NCI-H82 treated with DMSO at 0.1 percent for 48 hours (cell line): Measurements from ENCODE around the gene ZGRF1.
"Not testable (repeated sequence)": the region's sequence is repeated elsewhere in the genome, so short reads cannot be mapped to it uniquely, and the experiment has no call there.

ENCODE experiments used
- DNase-seq: peaks from one replicate; lab custom pipeline; 2025; ENCODE audit not compliant: unreplicated experiment; lab: John Stamatoyannopoulos, UW

ZGRF1 gene

DNA sequence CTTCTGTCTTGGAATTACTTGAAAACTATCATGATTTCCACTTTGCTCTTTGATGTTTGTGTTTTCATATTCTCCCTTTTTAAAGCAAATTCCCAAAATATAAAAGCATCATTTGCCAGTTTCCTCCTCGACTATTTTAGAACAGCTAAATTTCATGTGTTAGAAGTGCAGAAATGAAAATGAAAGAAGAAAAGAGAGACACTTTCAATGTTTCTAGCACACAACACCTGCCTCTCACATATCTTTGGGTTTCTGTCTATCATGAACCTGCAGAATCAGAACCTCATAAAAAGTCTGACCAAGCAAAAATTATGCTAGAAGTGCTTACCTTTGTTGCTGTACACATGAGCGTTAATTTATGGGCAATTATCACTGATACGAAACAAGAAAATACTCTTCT, 118.8 kb downstream of the ZGRF1 start:
- no peak for DNase-seq

DNA sequence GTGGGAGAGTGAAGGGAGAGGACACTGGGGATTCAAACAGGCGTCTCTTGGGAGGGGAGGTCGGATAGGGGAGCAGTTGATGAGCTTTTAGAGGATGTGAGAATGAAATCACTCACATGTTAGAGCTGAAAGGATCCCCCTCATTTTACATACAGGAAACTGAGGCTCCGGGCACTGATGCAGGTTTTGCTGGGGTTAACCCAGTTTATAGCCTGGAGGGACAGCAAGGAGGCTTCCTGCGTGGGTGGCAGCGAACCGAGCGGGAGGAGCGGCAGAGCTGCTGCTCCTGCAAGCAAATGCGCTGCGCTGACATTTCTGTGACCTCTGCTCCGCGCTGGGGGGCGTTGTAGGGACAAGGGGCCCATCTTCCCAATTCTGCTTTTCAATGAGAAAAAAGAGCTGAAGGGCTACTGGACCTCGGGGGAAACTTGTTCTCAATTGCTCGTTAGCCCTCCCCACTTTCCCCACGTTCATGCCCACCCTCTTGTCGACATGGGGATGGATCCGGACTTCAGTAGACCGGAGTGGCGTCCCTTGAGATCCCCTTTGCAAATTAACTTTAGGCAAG, 119.6 kb downstream of the ZGRF1 start:
- no peak for DNase-seq

DNA sequence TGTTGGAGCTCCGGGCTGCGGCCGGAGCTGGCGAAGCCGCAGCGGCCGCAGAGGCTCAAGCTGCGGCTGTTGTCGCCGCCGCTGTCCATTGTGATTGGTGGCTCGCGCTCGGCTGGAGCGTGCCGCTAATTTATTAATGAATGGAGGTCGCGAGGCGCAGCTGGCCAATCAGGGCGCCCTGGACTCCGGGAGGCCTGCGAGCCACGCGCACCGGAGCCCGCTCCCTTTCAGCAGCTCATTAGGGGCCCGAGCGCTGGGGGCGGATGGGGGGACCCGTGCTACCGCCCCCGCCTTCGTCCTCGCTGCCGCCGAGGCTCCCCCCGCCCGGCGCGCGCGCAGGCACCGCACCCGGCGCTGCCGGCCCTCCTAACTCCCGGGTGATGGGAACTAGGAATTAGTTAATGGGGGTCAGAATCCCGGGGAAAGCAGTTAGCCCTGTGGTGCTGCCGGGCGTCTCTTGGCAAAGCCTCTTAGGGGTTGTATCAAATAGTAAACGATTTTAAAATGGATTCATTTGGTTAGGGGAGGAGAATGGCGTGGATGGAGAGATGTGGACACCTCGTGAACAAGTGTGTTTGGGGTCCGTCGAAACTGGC, 120.1 kb downstream of the ZGRF1 start:
- DNase-seq = peak; percentile 37

DNA sequence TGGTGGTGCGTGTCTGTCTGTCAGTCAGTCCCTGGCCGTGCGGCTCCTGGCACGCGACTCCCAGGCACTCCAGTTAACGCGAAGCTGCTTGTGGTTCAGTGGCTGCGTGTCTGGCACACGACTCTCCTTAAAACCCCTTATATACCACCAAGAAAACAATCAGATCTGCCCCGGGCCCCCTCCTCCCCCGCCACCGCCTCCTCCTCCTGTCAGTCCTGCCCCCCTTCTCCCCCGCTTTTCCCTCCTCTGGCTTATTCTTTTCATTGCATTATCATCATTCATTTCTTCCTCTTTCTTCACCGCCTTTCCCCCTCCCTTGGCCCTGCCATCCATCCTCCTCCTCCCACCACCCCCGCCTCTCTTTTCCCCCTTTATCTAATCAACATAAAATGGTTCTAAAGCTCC, 120.6 kb downstream of the ZGRF1 start, which contains the start of gene NEUROG2:
TSS of gene NEUROG2 (minus strand) at position 115 of the 405 bp plus-strand sequence. CDS start 705 bp downstream, outside the sequence.
- DNase-seq = no peak

DNA sequence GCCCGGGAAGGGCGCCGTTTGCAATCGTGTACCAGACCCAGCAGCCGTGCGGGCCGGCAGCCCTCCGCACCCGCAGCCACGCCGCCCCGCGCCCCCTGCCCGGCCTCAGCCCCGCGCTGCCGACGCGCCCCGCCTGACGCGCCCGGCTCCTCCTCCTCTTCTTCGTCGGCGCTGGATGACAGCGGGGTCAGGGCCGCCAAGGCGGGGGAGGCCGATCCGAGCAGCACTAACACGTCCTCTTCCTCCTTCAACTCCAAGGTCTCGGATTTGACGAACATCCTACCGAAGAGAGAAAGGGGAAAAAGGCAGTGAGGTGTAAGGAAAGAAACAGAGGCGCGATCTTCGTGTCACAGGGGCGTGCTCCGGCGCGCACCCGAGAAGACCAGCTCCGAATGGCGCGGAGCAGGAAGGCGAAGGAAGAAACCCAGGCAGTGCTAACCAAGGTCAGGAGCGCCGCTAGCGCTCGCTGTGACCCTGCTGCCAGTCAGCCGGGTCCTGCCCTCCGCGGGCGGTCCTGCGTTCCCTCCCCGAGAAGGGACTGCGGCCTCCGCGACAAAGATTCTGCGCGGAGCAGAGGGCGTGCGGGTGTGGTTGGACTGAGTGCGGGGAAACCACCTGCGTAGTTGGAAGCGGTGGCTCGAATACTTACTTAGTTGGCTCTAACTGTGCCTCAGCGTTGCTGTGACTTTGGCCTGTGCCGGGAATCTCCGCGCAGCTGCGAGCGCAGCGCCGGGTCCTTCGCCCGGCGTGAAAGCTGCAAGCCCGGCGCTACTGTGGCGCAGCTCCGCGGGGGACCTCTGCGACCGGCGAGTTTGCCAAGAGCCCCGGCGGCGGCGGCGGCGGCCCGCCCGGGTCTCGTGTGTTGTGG, 121.3 kb downstream of the ZGRF1 start:
- DNase-seq = peak; percentile 28

DNA sequence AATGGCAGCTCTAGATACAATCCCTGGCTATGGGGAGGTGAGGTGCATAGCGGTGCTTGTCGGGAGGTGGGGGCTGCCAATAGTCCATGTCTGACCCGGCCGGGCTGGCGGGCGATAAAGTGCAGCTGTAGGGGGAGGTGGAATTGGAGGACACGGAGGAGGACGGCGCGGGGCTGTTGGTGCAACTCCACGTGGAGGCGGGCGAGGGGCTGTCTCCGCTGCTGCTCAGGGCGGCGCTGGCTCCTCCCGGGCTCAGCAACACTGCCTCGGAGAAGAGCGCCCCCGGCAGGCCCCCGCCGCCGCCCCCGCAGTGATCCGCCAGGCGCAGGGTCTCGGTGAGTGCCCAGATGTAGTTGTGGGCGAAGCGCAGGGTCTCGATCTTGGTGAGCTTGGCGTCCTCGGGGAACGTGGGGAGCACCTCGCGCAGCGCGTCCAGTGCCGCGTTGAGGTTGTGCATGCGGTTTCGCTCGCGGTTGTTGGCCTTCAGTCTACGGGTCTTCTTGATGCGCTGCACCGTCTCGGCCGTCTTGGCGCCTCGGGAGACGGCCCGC, 122.0 kb downstream of the ZGRF1 start:
- no peak for DNase-seq

DNA sequence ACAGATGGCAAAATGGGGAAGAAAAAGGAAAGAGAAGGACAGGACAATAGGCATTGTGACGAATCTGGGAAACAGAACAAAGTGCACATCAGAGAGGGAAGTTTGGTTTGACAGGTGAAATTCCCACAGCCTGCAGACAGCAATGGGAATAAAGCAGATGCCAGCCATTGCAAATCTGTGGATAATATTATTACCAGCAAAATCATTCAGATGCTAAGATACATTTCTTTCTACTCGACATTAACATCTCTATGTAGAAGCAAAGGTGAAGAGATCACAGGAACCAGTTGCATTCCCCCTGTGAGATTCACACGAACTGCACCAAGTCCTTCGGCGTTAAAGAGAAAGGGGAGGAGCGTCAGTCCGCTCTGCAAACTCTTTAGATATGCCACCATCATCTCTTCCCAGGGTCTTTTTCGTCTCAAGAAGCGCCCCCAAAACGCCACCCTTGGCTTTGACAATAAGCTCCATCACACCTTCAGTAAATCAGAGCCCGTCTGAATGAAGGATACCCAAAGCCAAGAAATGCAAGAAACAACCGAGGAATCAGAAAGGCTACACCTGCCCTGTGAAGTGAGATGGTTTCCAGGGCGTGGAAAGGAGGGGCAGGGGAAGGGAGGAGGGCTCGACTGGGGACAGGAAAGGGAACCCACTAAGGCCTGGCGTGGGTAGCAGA, 122.6 kb downstream of the ZGRF1 start:
- peak; percentile 12 for DNase-seq

DNA sequence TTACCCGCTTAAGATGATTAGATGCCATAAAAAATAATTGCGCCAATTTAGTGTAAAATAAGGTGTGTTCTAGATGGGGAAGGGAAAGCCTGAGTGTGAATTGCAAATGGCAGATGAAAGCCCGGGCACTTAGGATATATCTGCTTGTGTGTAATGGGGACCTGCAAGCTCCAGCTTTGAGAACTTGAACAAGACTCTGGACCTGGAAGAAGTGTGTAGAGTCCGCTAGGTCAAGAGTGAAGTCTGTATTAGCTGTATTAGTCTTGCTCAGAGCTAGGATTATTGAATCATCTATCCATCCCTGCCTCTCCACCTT, 124.9 kb downstream of the ZGRF1 start:
- DNase-seq = no peak

DNA sequence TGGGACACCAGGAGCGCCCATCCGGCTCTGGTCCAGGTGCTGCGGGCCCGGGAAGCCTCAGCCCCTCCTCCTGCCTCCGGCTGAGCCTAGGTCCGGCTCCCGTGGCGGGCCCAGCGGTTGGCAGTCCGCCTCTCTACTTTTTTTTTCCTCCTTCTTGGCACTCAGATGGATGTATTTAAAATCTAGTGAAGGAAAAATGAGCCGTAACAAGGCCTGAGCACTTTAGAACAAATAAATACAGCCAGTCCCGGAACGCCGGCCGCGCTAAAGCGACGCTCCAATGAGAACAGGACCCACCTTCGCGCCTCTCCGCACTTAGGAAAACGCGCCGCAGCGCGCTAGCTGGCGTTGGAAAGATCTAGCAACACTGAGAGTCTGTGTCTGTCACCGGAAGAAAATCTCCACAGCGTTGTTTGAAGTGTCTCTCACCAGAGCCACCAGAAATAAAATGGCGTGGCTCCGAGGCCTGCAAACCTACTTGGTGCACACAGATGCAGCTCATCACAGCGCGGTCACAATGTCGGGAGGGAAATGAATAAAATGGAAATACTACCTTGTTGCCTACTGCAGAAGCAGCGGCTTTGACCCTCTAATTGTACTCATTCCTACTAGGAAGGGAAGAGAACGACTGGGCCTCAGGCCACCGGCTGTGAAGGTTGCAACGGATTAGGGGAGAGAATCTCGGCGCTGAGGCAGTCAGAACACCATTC, 125.5 kb downstream of the ZGRF1 start:
- no peak for DNase-seq

DNA sequence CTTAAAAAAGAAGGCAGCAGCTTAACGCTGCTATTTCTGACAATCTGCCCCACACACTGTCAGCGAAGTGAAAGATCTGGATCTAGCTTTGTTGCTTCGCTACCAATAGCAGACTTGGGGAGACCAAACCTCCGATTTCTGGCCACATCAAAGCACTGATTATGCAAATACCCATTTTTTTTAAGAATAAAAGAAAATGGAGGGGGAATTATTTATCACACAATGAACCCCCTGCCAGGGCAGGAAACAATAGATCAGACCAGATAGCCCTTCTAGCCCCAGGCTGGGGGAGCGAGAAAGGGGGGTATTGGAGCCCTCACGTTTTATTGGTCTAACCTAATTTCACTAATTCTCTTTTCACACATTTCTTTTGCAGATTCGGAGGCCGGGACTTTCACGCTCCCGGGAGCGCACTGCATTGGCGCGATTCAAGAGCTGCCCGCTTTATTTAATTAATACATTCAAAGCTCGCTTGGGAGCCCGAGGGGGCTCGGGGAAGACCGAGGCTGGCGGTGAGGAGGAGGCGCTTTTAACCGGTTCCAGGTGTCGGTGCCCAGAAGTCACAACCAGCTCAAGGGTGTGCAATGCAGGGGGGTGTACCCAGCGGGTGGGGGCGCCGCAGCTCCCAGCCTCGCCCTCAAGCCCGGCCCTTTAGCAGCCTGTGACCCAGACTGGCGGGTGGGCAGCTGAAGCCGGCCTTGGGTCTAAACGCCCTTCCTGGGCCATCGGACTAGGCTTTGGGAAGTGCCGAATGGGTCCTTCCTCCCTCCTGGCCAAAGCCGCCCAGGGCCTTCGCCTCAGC, 126.2 kb downstream of the ZGRF1 start:
- DNase-seq = no peak

DNA sequence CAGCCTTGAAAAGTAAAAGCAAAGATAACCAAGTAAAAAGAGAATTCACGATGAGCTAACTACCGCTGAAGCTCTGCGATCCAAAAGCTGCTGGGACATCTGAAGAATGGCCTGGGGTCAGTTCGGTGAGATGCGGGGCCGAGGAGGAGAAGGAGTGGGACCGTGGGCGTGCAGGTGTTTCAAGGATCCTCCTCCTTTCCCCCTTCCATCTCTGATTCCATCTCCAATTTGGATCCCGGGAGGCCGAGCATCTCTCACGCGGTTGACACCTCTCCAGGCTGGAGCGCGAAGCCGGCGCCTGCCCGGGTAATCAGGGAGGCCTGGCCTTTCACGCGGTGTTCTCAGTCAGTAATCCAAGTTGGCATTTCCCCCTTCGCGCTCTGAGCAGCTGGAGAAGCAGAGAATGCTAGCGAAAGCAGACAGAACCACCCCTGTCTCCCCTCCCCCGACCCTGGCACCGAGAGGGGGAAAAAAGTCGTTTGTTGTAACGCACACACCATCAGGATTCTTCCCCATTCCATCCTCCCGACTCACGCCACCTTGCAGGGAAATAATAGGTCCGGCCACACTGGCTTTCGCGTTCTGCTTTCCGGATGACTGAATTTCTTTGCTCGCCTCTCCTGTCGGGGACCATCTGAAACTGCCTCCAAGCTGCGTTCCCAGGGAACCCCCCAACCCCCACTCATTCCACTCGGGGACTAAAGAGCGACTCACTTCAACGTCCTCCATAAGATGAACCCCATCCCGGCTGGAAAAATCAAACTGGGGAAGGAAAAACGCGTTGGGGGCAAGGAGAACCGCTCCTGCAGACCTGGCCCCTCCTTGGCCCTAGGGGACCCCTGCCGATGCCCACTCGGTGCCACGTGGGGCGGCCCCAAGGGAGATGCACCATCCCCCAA, 127.2 kb downstream of the ZGRF1 start:
- DNase-seq = no peak

DNA sequence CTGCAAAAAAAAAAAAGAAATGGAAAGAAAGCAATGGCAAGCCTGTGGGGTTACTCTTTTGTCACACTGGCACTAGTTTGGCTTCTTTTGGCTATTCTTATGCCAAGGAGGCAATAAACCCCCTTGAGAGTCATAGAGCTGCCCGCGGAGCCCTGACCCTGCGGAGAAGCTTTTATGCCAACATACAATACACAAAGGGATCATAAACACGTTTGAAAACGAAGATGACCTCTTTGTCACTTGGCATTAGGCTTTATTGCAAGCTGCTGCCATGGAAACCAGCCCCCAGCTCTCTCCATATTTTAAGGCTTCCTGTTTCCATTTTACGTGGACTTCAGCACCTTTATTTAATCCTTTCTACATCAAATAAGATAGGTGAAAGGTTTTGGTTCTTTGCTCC, 128.4 kb downstream of the ZGRF1 start:
- DNase-seq = no peak

DNA sequence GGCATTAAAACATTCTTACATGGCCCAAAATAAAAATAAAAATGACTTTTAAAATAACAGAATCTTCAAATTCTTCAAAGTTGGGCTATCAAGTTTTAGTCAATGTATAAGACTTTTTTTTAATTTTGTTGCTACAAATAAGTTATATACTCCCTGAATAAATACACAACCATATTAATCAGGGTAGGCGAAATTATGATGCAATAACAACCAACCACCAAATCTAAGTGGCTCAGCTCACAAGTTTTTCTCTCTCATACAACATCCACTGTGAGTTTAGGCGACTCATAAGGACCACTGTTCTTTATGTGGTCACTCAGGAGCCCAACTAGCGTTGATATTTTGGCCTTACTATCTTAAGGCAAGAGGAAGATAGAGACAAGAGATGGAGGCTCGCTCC, 131.9 kb downstream of the ZGRF1 start:
- no peak for DNase-seq

DNA sequence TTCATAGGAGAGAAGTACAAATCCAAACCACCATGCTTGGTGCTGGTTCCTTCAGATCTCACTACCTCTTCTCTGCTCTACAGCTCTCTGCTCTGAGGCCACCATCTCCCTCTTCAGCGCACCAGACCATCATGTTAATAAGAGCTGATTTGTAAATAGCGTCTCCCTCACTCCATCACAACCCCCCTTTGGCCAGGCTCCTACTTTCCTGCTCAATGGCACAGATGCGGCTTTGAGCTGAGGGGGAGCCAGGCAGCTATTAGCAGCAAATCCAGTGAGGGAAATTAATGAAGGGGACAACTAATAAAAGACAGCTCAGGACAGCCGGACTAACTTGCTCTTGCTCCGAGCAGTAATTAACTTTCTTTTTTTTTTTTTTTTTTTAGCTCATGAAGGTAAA, 133.8 kb downstream of the ZGRF1 start:
- peak; percentile 39 for DNase-seq

DNA sequence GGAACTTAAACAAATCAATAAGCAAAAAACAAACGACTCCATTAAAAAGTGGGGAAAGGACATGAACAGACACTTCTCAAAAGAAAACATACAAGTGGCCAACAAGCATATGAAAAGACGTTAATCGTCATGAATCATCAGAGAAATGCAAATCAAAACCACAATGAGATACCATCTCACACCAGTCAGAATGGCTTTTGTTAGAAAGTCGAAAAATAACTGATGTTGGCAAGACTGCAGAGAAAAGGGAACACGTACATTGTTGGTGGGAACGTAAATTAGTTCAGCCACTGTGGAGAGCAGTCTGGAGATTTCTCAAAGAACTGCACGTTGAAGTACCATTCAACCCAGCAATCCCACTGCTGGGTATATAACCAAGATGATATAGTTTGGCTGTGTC, 144.4 kb downstream of the ZGRF1 start:
- DNase-seq = no peak

DNA sequence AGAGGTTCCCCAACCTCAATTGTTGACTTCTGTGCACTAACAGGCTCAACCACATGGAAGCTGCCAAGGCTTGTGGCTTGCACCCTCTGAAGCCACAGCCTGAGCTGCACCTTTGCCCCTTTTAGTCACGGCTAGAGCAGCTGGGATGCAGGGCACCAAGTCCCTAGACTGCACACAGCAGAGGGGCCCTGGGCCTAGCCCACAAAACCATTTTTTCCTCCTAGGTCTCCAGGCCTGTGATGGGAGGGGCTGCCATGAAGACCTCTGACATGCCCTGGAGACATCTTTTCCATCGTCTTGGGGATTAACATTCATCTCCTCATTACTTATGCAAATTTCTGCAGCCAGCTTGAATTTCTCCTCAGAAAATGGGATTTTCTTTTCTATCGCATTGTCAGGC, 145.9 kb downstream of the ZGRF1 start:
- not testable (repeated sequence) for DNase-seq
